K562 (cell line): ENCODE data around the gene RBPMS2. TPM values are rescaled to one million over a fixed set of nuclear protein-coding genes. Genes with fewer than 3 reads are reported as not detected.
A peak's percentile ranks its signal among the peaks of the same experiment; 100 is the strongest.

ENCODE experiments used
- ARID2 ChIP-seq: fragments of 450-650 bp; IDR thresholded peaks from 2 replicates; pipeline ENCODE4 v1.6.1; 2017; ENCODE audit warnings: antibody characterized with exemption, mild to moderate bottlenecking
- BCOR ChIP-seq: fragments of 450-650 bp; IDR thresholded peaks from 2 replicates; pipeline ENCODE4 v1.6.1; 2016
- CAMTA2 ChIP-seq: fragments of 250-450 bp; sonication (Bioruptor Pico); conservative IDR thresholded peaks from 2 replicates; pipeline ENCODE4 v1.5.1; 2022
- CBX5 ChIP-seq: IDR thresholded peaks from 2 replicates; pipeline ENCODE4 v1.6.1; 2014; ENCODE audit warnings: low read depth, borderline replicate concordance
- GATA2 ChIP-seq: sonication (generic); formaldehyde crosslinking; IDR thresholded peaks from 2 replicates; pipeline ENCODE4 v1.4.0; 2020; ENCODE audit warnings: mild to moderate bottlenecking, missing genetic modification reagents
- GTF2A2 ChIP-seq: IDR thresholded peaks from 2 replicates; pipeline ENCODE4 v1.6.1; 2016; ENCODE audit warnings: mild to moderate bottlenecking, missing genetic modification characterization, missing compliant biosample characterization
- HOMEZ ChIP-seq: fragments of 250-450 bp; sonication (Bioruptor Pico); IDR thresholded peaks from 2 replicates; pipeline ENCODE4 v1.4.0; 2020; ENCODE audit warnings: mild to moderate bottlenecking, moderate library complexity
- MBD1 ChIP-seq: fragments of 250-450 bp; sonication (Bioruptor Pico); IDR thresholded peaks from 2 replicates; pipeline ENCODE4 v1.8.0; 2022; ENCODE audit warnings: inconsistent platforms
- MED1 ChIP-seq: sonication (generic); formaldehyde crosslinking; IDR thresholded peaks from 2 replicates; pipeline ENCODE4 v1.8.1; 2023; ENCODE audit warnings: missing genetic modification reagents, borderline replicate concordance
- MLX ChIP-seq, 2 experiments: fragments of 450-650 bp in 1 of 2; sonication (generic) in 1 of 2; formaldehyde crosslinking; conservative IDR thresholded peaks; 2 replicates each; pipeline versions ENCODE4 v1.4.0 to v1.8.1; 2020 to 2022; ENCODE audit warnings: mild to moderate bottlenecking in 1 of 2, missing genetic modification reagents in 1 of 2
- MYC ChIP-seq, 2 experiments: fragments of 250-450 bp in 1 of 2; sonication (Bioruptor Pico) in 1 of 2; IDR thresholded peaks; 2 replicates each; pipeline versions ENCODE4 v1.5.1 to v1.6.1; 2012 to 2021; ENCODE audit warnings: low read depth in 2 of 2, borderline replicate concordance in 1 of 2, improper control_type of control experiment in 1 of 2, low read length in 1 of 2, mild to moderate bottlenecking in 1 of 2, moderate library complexity in 1 of 2
- PCBP1 ChIP-seq: fragments of 200-400 bp; formaldehyde crosslinking; IDR thresholded peaks from 2 replicates; pipeline ENCODE4 v1.6.1; 2018; ENCODE audit warnings: mild to moderate bottlenecking, low read depth, low read length; ENCODE audit not compliant: poor library complexity, severe bottlenecking
- SRSF9 ChIP-seq: fragments of 200-400 bp; formaldehyde crosslinking; IDR thresholded peaks from 2 replicates; pipeline ENCODE4 v1.6.1; 2017; ENCODE audit warnings: low read depth, low read length, borderline replicate concordance
- ZFP91 ChIP-seq: sonication (generic); formaldehyde crosslinking; IDR thresholded peaks from 2 replicates; pipeline ENCODE4 v1.8.0; 2022; ENCODE audit warnings: mild to moderate bottlenecking, missing genetic modification reagents
- ZNF263 ChIP-seq: sonication (generic); formaldehyde crosslinking; IDR thresholded peaks from 2 replicates; pipeline ENCODE4 v1.8.0; 2022; ENCODE audit warnings: mild to moderate bottlenecking, missing genetic modification reagents, borderline replicate concordance
- polyA plus RNA-seq, 8 experiments: library from polyadenylated mRNA; depleted of rRNA in 4 of 8; stranded (reverse) in 5 of 8; unstranded in 3 of 8; fragments of >200 nt; fragmentation: Nextera tagmentation in 2 of 8; fragmentation: Illumina TruSeq in 1 of 8; extraction: Ambion mirVana in 2 of 8; extraction: Trizol in 1 of 8; gene quantifications; 2 replicates each; pipeline versions ENCODE4 v1.2.1 to v1.2.3, GENCODE V29; 2011 to 2014; ENCODE audit warnings: inconsistent platforms in 1 of 8, missing spikeins in 1 of 8
- total RNA-seq, 7 experiments: library from RNA; depleted of rRNA in 6 of 7; stranded (reverse); fragments of >200 nt in 6 of 7; fragmentation: Illumina TruSeq in 2 of 7; extraction: Trizol in 2 of 7; gene quantifications; 2 replicates each; pipeline versions ENCODE4 v1.2.1 to v1.2.3, GENCODE V29; 2011 to 2021; ENCODE audit warnings: low replicate concordance in 1 of 7
- TF ChIP-seq, protein P1 (sequence below): sonication (generic); formaldehyde crosslinking; IDR thresholded peaks from 2 replicates; pipeline ENCODE4 v1.8.1; 2023; ENCODE audit warnings: mild to moderate bottlenecking, missing genetic modification reagents

The RBPMS2 gene
- total and polyA plus RNA-seq, 9 of the 15 experiments (the other 6 are each of a cell fraction or from before 2014, with no cell fraction given) = 0.11 to 2.6 (median 0.37) TPM; not detected in 1

GRCh38 chr15:64731012-64731804, 44.2 kb downstream of the RBPMS2 start (continued):
- TF ChIP-seq, protein P1, sequence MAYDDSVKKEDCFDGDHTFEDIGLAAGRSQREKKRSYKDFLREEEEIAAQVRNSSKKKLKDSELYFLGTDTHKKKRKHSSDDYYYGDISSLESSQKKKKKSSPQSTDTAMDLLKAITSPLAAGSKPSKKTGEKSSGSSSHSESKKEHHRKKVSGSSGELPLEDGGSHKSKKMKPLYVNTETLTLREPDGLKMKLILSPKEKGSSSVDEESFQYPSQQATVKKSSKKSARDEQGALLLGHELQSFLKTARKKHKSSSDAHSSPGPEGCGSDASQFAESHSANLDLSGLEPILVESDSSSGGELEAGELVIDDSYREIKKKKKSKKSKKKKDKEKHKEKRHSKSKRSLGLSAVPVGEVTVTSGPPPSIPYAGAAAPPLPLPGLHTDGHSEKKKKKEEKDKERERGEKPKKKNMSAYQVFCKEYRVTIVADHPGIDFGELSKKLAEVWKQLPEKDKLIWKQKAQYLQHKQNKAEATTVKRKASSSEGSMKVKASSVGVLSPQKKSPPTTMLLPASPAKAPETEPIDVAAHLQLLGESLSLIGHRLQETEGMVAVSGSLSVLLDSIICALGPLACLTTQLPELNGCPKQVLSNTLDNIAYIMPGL (CRISPR knock-in tag) = no peak
- TF ChIP-seq PCBP1 (no peak), CBX5 (no peak), GATA2 (CRISPR knock-in tag) (no peak), ZFP91 (CRISPR knock-in tag) (no peak), CAMTA2 (no peak), MBD1 (CRISPR knock-in tag) (no peak), MLX (CRISPR knock-in tag; conservative IDR thresholded peaks at IDR 0.05) (no peak), GTF2A2 (tag) (no peak), ZNF263 (CRISPR knock-in tag) (no peak), MYC (IDR thresholded peaks at IDR 0.05; ENCODE audit: low read depth, low read length) (0 out of 2 replicates have a peak, but pooled peaks have one; percentile 10), MYC (CRISPR knock-in tag; IDR thresholded peaks at IDR 0.05; ENCODE audit: borderline replicate concordance, low read depth) (no peak), SRSF9 (no peak), ARID2 (peak; percentile 78), MED1 (CRISPR knock-in tag) (no peak), HOMEZ (CRISPR knock-in tag) (no peak), BCOR (no peak)
